Measurements from ENCODE around the gene MT2A.

Gene MT2A

DNA sequence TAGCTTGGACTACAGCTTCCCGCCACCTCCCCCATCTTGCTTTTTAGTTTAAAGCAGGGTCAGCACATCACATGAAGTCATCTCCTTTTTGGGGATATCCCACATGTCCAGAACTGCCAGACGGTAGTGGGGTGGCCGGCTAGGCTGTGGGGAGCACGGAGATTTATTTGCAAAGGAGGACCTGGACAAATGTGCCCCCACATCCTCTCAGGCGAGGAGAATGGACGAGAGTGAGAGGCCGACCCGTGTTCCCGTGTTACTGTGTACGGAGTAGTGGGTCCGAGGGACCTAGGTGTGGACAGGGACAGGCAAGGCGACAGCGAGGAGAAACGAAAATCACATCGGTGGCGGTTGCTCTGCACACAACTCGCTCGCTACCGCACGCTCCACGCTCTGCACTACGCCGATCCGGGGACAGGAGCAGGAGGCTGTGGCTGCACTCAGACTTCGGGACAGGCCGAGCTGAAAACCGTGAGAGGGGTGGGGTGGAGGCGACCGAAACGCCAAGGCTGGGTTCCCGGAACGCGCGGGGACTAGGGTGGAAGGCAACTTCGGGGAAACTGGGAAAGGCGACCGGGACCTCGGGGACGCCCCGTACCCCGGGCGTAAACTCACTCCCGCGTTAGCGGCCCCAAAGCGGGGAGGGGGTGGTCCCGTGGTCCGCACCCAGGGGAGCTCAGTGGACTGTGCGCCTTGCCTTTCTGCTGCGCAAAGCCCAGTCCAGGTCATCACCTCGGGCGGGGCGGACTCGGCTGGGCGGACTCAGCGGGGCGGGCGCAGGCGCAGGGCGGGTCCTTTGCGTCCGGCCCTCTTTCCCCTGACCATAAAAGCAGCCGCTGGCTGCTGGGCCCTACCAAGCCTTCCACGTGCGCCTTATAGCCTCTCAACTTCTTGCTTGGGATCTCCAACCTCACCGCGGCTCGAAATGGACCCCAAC, 29.7 kb downstream of the MT2A start, which contains the start of gene MT1A:
TSS of gene MT1A (plus strand) at position 853 of the 937 bp plus-strand sequence. CDS start at position 926, 73 bp downstream.
- no peak for TF ChIP-seq EZH2 (IDR thresholded peaks at IDR 0.05; ENCODE audit: borderline replicate concordance, low read depth, low read length, severe bottlenecking)
- TF ChIP-seq, protein P1, sequence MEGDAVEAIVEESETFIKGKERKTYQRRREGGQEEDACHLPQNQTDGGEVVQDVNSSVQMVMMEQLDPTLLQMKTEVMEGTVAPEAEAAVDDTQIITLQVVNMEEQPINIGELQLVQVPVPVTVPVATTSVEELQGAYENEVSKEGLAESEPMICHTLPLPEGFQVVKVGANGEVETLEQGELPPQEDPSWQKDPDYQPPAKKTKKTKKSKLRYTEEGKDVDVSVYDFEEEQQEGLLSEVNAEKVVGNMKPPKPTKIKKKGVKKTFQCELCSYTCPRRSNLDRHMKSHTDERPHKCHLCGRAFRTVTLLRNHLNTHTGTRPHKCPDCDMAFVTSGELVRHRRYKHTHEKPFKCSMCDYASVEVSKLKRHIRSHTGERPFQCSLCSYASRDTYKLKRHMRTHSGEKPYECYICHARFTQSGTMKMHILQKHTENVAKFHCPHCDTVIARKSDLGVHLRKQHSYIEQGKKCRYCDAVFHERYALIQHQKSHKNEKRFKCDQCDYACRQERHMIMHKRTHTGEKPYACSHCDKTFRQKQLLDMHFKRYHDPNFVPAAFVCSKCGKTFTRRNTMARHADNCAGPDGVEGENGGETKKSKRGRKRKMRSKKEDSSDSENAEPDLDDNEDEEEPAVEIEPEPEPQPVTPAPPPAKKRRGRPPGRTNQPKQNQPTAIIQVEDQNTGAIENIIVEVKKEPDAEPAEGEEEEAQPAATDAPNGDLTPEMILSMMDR (IDR thresholded peaks at IDR 0.05; ENCODE audit: borderline replicate concordance, extremely low read depth, low read length, poor library complexity, severe bottlenecking), result no peak
- no peak within 1 kb of the TSS for H3K9ac ChIP-seq (ENCODE audit: low read depth, low read length)
- no peak within 1 kb of the TSS for H2AFZ ChIP-seq (ENCODE audit: low read depth, low read length)
- H3K4me3 ChIP-seq (ENCODE audit: low read depth in 1 of 2, low read length in 2 of 2), result no peak within 1 kb of the TSS
- H3K9me3 ChIP-seq (ENCODE audit: insufficient read depth, low read length, severe bottlenecking), result no peaks in the 10 kb centered on the region
- peaks cover 34% of the 10 kb centered on the region for H3K27me3 ChIP-seq (ENCODE audit: insufficient read depth, low read length, poor library complexity)
- no peaks in the 10 kb centered on the region for H4K20me1 ChIP-seq (ENCODE audit: insufficient read depth, low read length)
- no peaks in the 10 kb centered on the region for H3K79me2 ChIP-seq (ENCODE audit: insufficient read depth, low read length)
- no peak within 1 kb of the TSS for H3K4me2 ChIP-seq (ENCODE audit: insufficient read depth, low read length)
- H3K27ac ChIP-seq (ENCODE audit: low read length), result no peak within 1 kb of the TSS
- ATAC-seq (ENCODE audit: insufficient read depth, low read depth) (no peak), DNase-seq (no peak)
- H3K36me3 ChIP-seq (ENCODE audit: insufficient read depth, low read length), result no peaks in the 10 kb centered on the region
- no peaks in the 10 kb centered on the region for H3K4me1 ChIP-seq (ENCODE audit: insufficient read depth, low read length)

DNA sequence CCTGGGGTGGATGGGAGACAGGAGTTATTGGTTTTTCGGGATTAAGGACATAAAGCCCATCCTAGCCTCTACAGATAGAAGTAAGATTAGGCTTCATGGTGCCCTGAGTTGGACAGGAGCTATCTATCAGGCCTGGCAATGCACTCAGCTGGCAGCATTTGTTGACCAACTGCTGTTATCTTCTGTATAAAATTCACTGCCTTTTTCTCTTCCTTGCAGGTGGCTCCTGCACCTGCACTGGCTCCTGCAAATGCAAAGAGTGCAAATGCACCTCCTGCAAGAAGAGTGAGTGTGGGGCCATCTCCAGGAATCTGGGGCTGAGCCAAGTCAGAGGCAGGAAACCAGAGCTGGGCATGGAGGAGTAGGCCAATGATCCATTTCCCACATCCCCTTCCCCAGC, 30.7 kb downstream of the MT2A start:
- Histone ChIP-seq H3K79me2 (ENCODE audit: insufficient read depth, low read length) (no peaks in the 10 kb centered on the region), H3K27ac (ENCODE audit: low read length) (no peak overlapping the region), H3K27me3 (ENCODE audit: insufficient read depth, low read length, poor library complexity) (peaks cover 38% of the 10 kb centered on the region), H3K9ac (ENCODE audit: low read depth, low read length) (no peak overlapping the region), H2AFZ (ENCODE audit: low read depth, low read length) (no peak overlapping the region), H3K4me2 (ENCODE audit: insufficient read depth, low read length) (no peak overlapping the region), H3K4me1 (ENCODE audit: insufficient read depth, low read length) (no peaks in the 10 kb centered on the region), H3K36me3 (ENCODE audit: insufficient read depth, low read length) (no peaks in the 10 kb centered on the region), H4K20me1 (ENCODE audit: insufficient read depth, low read length) (no peaks in the 10 kb centered on the region), H3K4me3 (ENCODE audit: low read depth in 1 of 2, low read length in 2 of 2) (no peak overlapping the region), H3K9me3 (ENCODE audit: insufficient read depth, low read length, severe bottlenecking) (no peaks in the 10 kb centered on the region)
- DNase-seq (no peak), ATAC-seq (ENCODE audit: insufficient read depth, low read depth) (no peak)
- TF ChIP-seq, protein P1 (IDR thresholded peaks at IDR 0.05; ENCODE audit: borderline replicate concordance, extremely low read depth, low read length, poor library complexity, severe bottlenecking), result no peak
- TF ChIP-seq EZH2 (IDR thresholded peaks at IDR 0.05; ENCODE audit: borderline replicate concordance, low read depth, low read length, severe bottlenecking), result no peak

DNA sequence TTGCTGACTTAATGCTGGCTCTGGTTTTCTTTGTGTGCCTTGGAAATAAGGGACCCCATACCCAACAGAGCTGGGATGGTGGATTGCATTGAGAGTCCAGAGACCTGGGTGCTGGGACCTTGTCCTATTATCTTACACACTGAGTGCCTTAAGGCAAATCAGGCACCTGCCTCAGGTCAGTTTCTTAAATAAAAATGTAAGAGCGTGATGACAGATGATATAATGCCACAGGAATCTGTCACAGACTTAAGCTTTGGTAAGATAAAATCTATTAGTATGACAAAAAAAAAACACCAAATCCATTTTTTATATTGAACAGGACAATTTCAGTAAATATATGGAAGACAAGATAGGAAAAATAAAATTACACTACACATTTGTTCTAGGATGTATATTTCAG, 31.7 kb downstream of the MT2A start:
- H3K36me3 ChIP-seq (ENCODE audit: insufficient read depth, low read length), result no peaks in the 10 kb centered on the region
- no peaks in the 10 kb centered on the region for H3K79me2 ChIP-seq (ENCODE audit: insufficient read depth, low read length)
- H3K27ac ChIP-seq (ENCODE audit: low read length), result no peak overlapping the region
- no peak overlapping the region for H3K4me2 ChIP-seq (ENCODE audit: insufficient read depth, low read length)
- no peak overlapping the region for H2AFZ ChIP-seq (ENCODE audit: low read depth, low read length)
- DNase-seq (no peak), ATAC-seq (ENCODE audit: insufficient read depth, low read depth) (no peak)
- H3K27me3 ChIP-seq (ENCODE audit: insufficient read depth, low read length, poor library complexity), result peaks cover 44% of the 10 kb centered on the region
- TF ChIP-seq, protein P1 (IDR thresholded peaks at IDR 0.05; ENCODE audit: borderline replicate concordance, extremely low read depth, low read length, poor library complexity, severe bottlenecking), result no peak
- no peak for TF ChIP-seq EZH2 (IDR thresholded peaks at IDR 0.05; ENCODE audit: borderline replicate concordance, low read depth, low read length, severe bottlenecking)
- no peaks in the 10 kb centered on the region for H3K4me1 ChIP-seq (ENCODE audit: insufficient read depth, low read length)
- H4K20me1 ChIP-seq (ENCODE audit: insufficient read depth, low read length), result no peaks in the 10 kb centered on the region
- H3K4me3 ChIP-seq (ENCODE audit: low read depth in 1 of 2, low read length in 2 of 2), result no peak overlapping the region
- H3K9me3 ChIP-seq (ENCODE audit: insufficient read depth, low read length, severe bottlenecking), result no peaks in the 10 kb centered on the region
- no peak overlapping the region for H3K9ac ChIP-seq (ENCODE audit: low read depth, low read length)

All from DND-41 (cell line).